HG02678 (cell line): Measurements from ENCODE around the gene RFTN1.
A peak's percentile ranks its signal among the peaks of the same experiment; 100 is the strongest.

Experiments
- ATAC-seq: cut with Tn5 transposase; IDR thresholded peaks from one replicate; pipeline ENCODE4 v1.9.1; 2021; ENCODE audit warnings: mild to moderate bottlenecking, moderate library complexity; ENCODE audit not compliant: unreplicated experiment

RFTN1 gene

GRCh38 chr3:16383864-16384263, 129.6 kb downstream of the RFTN1 start:
- ATAC-seq = no peak

- ATAC-seq = peak; percentile 51
Measured at GRCh38 chr3:16382845-16383244, 130.7 kb downstream of the RFTN1 start.

- no peak for ATAC-seq
Measured at GRCh38 chr3:16381426-16381825, 132.1 kb downstream of the RFTN1 start.

DNA sequence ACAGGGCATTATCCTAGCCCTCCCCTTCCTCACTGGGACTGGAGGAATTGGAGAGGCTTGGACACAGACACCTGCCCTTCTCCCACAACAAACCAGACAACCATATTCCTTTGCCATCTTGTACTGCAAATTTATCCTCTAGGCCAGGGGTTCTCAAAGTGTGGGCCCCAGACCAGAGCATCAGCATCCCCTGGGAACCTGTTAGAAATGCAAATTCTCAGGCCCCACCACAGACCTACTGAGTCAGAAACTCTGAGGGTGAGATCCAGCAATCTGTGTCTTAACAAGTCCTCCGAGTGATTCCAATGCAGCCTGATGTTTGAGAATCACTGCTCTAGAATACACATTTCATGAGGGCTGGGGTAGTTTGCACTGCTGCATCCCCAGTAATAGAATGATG, 133.1 kb downstream of the RFTN1 start:
- ATAC-seq = no peak

GRCh38 chr3:16379838-16380237, 133.7 kb downstream of the RFTN1 start:
- no peak for ATAC-seq

DNA sequence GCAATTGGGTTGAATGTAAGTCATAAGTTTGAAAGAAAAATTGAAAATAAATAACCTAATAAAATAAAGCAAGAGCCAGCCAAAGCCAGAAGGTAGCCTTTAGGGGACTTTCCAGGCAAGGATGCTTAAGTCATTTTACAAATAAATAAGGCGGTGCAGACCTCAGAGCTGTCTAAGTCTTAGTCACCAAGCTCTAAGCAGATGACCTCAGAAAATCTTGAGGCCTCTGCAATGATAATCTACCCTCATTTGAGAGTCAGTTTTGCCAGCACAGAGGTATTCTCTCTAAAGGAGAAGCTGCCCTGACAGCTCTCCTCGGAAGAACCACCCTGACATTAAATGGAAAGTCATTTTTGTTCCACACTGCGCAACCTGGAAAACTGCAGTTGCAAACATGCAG, 134.6 kb downstream of the RFTN1 start:
- ATAC-seq = peak; percentile 54

DNA sequence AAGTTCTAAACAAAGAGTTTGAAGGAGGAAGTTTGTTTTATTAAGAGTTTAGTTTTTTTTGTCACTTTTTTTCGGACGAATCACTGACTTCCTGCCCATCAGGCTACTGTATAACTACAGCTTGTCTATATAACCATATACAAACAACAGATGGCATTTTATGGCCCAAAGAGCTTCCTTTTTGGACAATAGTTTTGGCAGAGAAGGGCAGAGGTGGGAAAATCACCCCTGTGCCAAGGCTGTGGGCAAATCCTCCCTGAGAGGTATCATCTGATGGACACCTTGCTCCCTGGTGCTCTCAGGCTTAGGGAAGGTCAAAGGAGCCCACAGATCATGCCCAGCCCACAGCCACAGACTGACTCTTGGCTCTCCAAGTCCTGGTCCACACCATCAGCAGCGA, 135.1 kb downstream of the RFTN1 start:
- peak; percentile 15 for ATAC-seq

- ATAC-seq = no peak
Measured at GRCh38 chr3:16377847-16378302, 135.6 kb downstream of the RFTN1 start.

DNA sequence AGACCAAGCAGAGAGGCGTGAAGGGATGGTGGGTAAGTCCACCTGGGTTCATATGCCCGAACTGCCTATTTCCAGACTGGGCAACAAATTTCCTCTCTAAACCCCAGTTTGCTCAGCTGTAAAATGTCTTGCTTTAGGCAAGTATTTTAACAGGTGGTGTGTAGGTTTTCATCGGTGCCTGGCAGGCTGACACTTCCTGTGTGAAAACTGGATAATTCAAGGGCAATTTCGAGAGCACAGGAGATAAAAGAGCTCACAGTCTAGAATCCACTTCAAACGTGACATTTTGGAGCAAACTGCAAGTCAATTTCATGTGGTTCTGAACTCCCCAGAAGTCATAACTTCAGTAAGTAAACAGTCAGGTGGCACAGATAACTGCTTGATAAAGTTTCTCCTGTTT, 136.3 kb downstream of the RFTN1 start:
- no peak for ATAC-seq

GRCh38 chr3:16375891-16376290, 137.6 kb downstream of the RFTN1 start:
- ATAC-seq = no peak

GRCh38 chr3:16374935-16375245, 138.6 kb downstream of the RFTN1 start:
- no peak for ATAC-seq

DNA sequence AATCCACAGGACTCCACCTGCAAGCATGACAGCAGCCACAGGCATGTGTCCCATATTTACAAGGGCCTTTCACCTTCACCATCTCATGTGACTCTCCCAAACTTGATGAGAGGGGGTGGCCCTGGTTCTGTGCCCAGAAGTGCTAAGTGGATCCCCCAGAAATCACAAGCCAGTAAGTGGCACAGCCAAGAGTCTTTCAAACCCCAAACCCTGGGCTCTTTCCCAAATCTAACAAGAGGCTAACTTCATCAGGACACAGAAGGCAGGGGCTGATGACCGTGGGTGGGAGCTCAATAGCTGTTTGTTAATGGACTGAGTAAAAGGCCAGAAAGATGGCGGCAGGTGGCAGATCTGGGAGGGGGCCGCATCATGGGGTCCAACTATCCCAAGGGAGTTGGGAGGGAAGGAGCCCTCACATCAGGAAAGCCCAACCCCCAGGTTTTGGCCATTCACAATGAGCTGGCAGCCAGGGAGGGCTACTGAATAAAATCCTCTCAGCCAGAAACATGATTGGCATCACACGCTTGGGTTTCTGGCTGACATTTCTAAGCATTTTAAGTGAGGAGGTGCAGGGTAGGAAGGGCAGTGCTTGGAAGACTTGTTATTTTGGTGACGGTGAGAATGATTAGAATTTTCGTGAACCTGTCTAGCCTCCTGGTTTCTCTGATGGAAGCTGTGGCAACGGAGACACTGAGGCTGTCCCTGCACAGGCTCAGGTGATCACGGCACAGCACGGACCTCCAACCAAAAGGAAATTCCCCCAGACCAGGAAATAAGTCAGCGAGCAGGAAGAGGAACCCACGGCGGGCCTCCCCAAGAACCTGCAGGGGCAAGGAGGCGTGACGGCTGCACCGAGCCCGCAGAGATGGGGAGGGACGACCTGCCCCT, 139.2 kb downstream of the RFTN1 start:
- peak; percentile 29 for ATAC-seq

GRCh38 chr3:16373341-16373946, 140.1 kb downstream of the RFTN1 start:
- peak; percentile 26 for ATAC-seq

- peak; percentile 27 for ATAC-seq
Measured at GRCh38 chr3:16372362-16373292, 140.9 kb downstream of the RFTN1 start.

- peak; percentile 26 for ATAC-seq
Measured at GRCh38 chr3:16370872-16371740, 142.4 kb downstream of the RFTN1 start.

DNA sequence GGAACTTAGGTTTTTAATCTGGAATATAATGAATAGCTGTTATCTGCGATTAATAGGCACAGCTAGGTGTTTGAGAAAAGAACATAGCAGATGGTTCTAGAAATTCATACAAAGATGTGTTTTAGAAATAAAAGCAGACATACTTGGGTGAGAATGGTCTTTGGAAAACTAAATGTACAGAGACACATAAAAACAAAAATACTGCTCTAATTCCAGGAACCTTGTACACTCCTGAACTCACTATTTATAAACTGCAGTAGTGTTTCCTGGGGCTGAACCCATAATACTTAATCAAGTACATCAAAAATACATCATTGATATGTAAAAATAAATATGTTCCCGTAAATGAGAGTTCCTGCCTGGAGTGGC, 143.0 kb downstream of the RFTN1 start:
- no peak for ATAC-seq

DNA sequence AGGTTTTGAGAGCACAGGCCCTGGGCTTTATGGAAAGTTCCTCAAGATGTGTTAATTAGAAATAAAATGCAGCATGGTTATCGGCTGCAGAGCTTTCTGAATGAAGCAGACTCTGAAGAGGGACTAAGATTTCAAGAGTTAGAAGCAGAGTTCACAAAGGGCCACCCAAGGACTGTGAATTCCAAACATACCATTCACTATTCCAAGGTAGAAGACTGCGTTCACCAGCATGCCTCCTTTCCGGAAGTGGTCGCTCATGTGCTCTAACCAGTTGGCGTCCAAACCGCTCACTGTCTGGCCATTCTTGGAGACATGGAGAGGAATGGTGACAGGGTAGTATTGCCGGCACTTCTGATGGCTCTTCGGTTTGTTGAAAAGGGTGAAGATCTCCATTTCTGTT, 143.6 kb downstream of the RFTN1 start:
- no peak for ATAC-seq

GRCh38 chr3:16369276-16369675, 144.2 kb downstream of the RFTN1 start:
- no peak for ATAC-seq

GRCh38 chr3:16366581-16366980, 146.9 kb downstream of the RFTN1 start:
- no peak for ATAC-seq

- ATAC-seq = no peak
Measured at GRCh38 chr3:16365491-16366128, 147.9 kb downstream of the RFTN1 start.
